B cell (primary cell): ENCODE measurements around the gene JMJD1C. TPM values are rescaled to one million over a fixed set of nuclear protein-coding genes. Genes with fewer than 3 reads are reported as not detected.
A peak's percentile ranks its signal among the peaks of the same experiment; 100 is the strongest.
"Not testable (repeated sequence)": the region's sequence is repeated elsewhere in the genome, so short reads cannot be mapped to it uniquely, and the experiment has no call there.

Experiments
- ATAC-seq: fragments of 200-7000 bp; cut with Tn5 transposase; one replicate; pipeline ENCODE4 v1.10.0; 2021; ENCODE audit warnings: low read depth, mild to moderate bottlenecking, moderate number of reproducible peaks, moderate library complexity
- CTCF ChIA-PET: fragments of 350-600 bp; sonication (Branson Sonifier 250); formaldehyde crosslinking; loops from one replicate; lab custom pipeline; 2021; ENCODE audit warnings: antibody characterized with exemption, inconsistent platforms; lab: Charles Lee
- POLR2A ChIA-PET: fragments of 350-600 bp; sonication (Branson Sonifier 250); formaldehyde crosslinking; loops from one replicate; lab custom pipeline; 2021; ENCODE audit warnings: antibody characterized with exemption; lab: Charles Lee
- DNase-seq: peaks from one replicate; pipeline ENCODE4 v3.0.0; 2013
- H2AFZ ChIP-seq: 2 replicates; pipeline ENCODE4 v1.6.1; 2012; ENCODE audit warnings: mild to moderate bottlenecking, low read depth, low read length; ENCODE audit not compliant: insufficient read depth, poor library complexity, severe bottlenecking
- H3K27ac ChIP-seq, 2 donors: 1 replicate in 1 of 2; 2 replicates in 1 of 2; pipeline ENCODE4 v1.5.1; 2012 to 2013; ENCODE audit warnings: low read length in 2 of 2, mild to moderate bottlenecking in 2 of 2, moderate library complexity in 1 of 2
- H3K27me3 ChIP-seq, 4 experiments: fragments of 200-600 bp in 1 of 4; sonication (generic) in 1 of 4; replicated peaks in 1 of 4; 1 replicate in 2 of 4; 2 replicates in 2 of 4; pipeline versions ENCODE4 v1.6.1 to v1.7.0; 2013 to 2016; ENCODE audit warnings: low read length in 3 of 4, mild to moderate bottlenecking in 2 of 4, mixed read lengths in 1 of 4, moderate library complexity in 1 of 4; ENCODE audit not compliant: insufficient read depth in 4 of 4, control insufficient read depth in 3 of 4; ENCODE audit errors: control extremely low read depth in 1 of 4
- H3K36me3 ChIP-seq, 2 experiments: replicated peaks in 1 of 2; 1 replicate in 1 of 2; 2 replicates in 1 of 2; pipeline versions ENCODE4 v1.6.1 to v1.7.1; 2013; ENCODE audit warnings: low read length in 1 of 2; ENCODE audit not compliant: insufficient read depth in 2 of 2, control insufficient read depth in 1 of 2; ENCODE audit errors: control extremely low read depth in 1 of 2, extremely low read depth in 1 of 2
- H3K4me1 ChIP-seq, 2 donors: fragments of 200-600 bp in 1 of 2; sonication (generic) in 1 of 2; 1 replicate in 1 of 2; 2 replicates in 1 of 2; pipeline versions ENCODE4 v1.5.1 to v1.6.1; 2013 to 2017; ENCODE audit warnings: low read length in 2 of 2; ENCODE audit not compliant: control insufficient read depth in 2 of 2, insufficient read depth in 2 of 2
- H3K4me2 ChIP-seq: replicated peaks from 2 replicates; pipeline ENCODE3; 2012; ENCODE audit warnings: mild to moderate bottlenecking, low read depth, low read length; ENCODE audit not compliant: poor library complexity, severe bottlenecking
- H3K4me3 ChIP-seq, 5 experiments: fragments of 200-600 bp in 1 of 5; sonication (generic) in 1 of 5; 1 replicate in 3 of 5; 2 replicates in 2 of 5; pipeline versions ENCODE4 v1.5.1 to v1.7.0; 2011 to 2016; ENCODE audit warnings: low read length in 4 of 5, mild to moderate bottlenecking in 4 of 5, low read depth in 2 of 5, control low read depth in 1 of 5, moderate library complexity in 1 of 5; ENCODE audit not compliant: insufficient read depth in 1 of 5; ENCODE audit errors: control extremely low read depth in 1 of 5, extremely low read depth in 1 of 5
- H3K79me2 ChIP-seq: fragments of 200-600 bp; sonication (generic); one replicate; pipeline ENCODE4 v1.6.0; 2016; ENCODE audit warnings: low read length; ENCODE audit not compliant: control insufficient read depth, insufficient read depth
- H3K9ac ChIP-seq: fragments of 200-600 bp; sonication (generic); 2 replicates; pipeline ENCODE4 v1.6.1; 2017; ENCODE audit warnings: mild to moderate bottlenecking, low read length, moderate library complexity
- H3K9me3 ChIP-seq, 3 donors: one replicate each; pipeline versions ENCODE4 v1.6.1 to v1.7.1; 2013; ENCODE audit warnings: low read length in 2 of 3; ENCODE audit not compliant: control insufficient read depth in 2 of 3, insufficient read depth in 1 of 3; ENCODE audit errors: control extremely low read depth in 1 of 3
- H4K20me1 ChIP-seq: 2 replicates; pipeline ENCODE4 v1.6.0; 2012; ENCODE audit warnings: mild to moderate bottlenecking, low read length; ENCODE audit not compliant: insufficient read depth, control insufficient read depth, poor library complexity, severe bottlenecking
- H3K27ac Mint-ChIP-seq: one replicate; pipeline ENCODE4 v1.8.0; 2021; ENCODE audit warnings: mixed read lengths
- H3K27me3 Mint-ChIP-seq: one replicate; pipeline ENCODE4 v1.8.0; 2021; ENCODE audit warnings: mixed read lengths
- H3K4me1 Mint-ChIP-seq: one replicate; pipeline ENCODE4 v1.8.0; 2021; ENCODE audit warnings: mixed read lengths
- H3K4me3 Mint-ChIP-seq: one replicate; pipeline ENCODE4 v1.8.0; 2021; ENCODE audit warnings: mixed read lengths
- H3K9me3 Mint-ChIP-seq: one replicate; pipeline ENCODE4 v1.8.0; 2022; ENCODE audit warnings: mixed read lengths; ENCODE audit not compliant: insufficient read depth
- EZH2 ChIP-seq: IDR thresholded peaks from 2 replicates; pipeline ENCODE4 v1.6.1; 2012; ENCODE audit warnings: borderline replicate concordance, low read depth, mild to moderate bottlenecking, moderate library complexity, low read length; ENCODE audit not compliant: insufficient read depth, poor library complexity, severe bottlenecking
- WGBS: methylation state at CpG from one replicate; pipeline ENCODE4 v1.1.5; 2013; ENCODE audit warnings: missing lambda C conversion rate; ENCODE audit not compliant: insufficient coverage; 5-methylcytosine and 5-hydroxymethylcytosine counted together
- intact Hi-C: fragments of 100-400 bp; cut with micrococcal nuclease; formaldehyde crosslinking; loops from one replicate; pipeline ENCODE4 v1.10.0; 2022
- polyA plus RNA-seq: library from polyadenylated mRNA; depleted of rRNA; stranded (reverse); fragments of >200 nt; gene quantifications from 2 replicates; pipeline ENCODE4 v1.2.3, GENCODE V29; 2012
- total RNA-seq, 2 donors: library from RNA; stranded (reverse); fragments of 120-200 nt in 1 of 2; gene quantifications; 1 replicate in 1 of 2; 2 replicates in 1 of 2; pipeline versions ENCODE4 v1.2.3 to v1.2.4, GENCODE V29; 2013 to 2022
- TF ChIP-seq, protein P1 (sequence below): fragments of 200-600 bp; IDR thresholded peaks from one replicate; pipeline ENCODE4 v1.8.0; 2022; ENCODE audit warnings: antibody characterized with exemption, mild to moderate bottlenecking

JMJD1C gene
- total and polyA plus RNA-seq, 2 donors (not counting 1 experiment from before 2014, with no cell fraction given) = 81.8 to 235 TPM

DNA sequence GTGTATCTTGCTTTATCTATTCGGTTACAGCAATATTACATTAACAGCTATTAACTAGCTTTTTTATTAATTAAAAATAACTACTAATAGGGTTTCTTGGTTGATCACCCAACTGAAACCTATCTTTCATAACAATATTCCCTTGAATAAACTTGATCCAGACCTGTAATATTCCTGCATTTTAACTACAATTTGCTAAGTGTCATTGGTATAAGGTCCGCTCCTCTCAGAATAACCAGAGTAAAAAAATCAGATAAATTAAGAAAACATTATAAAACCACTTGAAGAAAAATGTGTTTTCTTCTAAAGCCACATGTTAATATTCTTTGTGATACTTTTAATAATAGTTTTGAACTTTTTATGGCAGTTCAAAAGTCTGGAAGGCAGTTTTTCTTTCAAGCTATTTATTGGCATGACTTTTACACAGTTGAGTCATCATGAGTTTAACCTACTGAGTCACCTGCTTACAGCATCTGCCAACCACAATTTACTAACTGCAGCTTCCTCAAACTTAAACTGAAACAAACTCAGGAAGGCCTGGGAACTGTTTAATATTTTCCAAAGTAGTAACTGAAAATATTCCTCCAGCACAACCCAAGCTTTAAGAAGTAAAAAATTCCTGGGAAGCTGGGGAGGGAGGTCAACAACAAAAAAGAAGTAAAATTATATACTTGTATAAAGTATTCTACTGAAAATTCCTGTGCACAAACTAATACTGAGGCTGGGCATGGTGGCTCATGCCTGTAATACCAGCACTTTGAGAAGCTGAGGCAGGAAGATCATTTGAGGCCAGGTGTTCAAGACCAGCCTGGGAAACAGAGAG is 229.5 kb downstream of the JMJD1C start:
- CTCF ChIA-PET = interaction anchor here (0.6 to 1.6 kb wide), 9 partner anchors 11 to 393 kb away, joined by 3 to 6 read pairs (median 3); no protein-coding TSS in a partner anchor
- Histone ChIP-seq H3K4me2 (peak overlapping the region; percentile 16), H3K79me2 (peaks cover 100% of the 10 kb centered on the region), H3K4me1 (peaks cover 26 to 44% of the 10 kb centered on the region in 2 donors), H3K9me3 (no peaks in the 10 kb centered on the region), H2AFZ (no peak overlapping the region), H3K36me3 (peaks cover 0 to 1% of the 10 kb centered on the region in 2 experiments), H3K27me3 (no peaks in the 10 kb centered on the region), H3K4me3 (no peak overlapping the region), H3K27ac (no peak overlapping the region), H4K20me1 (peaks cover 94% of the 10 kb centered on the region), H3K9ac (no peak overlapping the region)
- POLR2A ChIA-PET = no interaction called here
- ATAC-seq = peak; percentile 77
- intact Hi-C loops = loop anchor here (2.0 kb wide), 1 partner anchor 20 kb away; no protein-coding TSS in a partner anchor
- no peak for TF ChIP-seq EZH2
- TF ChIP-seq, protein P1, sequence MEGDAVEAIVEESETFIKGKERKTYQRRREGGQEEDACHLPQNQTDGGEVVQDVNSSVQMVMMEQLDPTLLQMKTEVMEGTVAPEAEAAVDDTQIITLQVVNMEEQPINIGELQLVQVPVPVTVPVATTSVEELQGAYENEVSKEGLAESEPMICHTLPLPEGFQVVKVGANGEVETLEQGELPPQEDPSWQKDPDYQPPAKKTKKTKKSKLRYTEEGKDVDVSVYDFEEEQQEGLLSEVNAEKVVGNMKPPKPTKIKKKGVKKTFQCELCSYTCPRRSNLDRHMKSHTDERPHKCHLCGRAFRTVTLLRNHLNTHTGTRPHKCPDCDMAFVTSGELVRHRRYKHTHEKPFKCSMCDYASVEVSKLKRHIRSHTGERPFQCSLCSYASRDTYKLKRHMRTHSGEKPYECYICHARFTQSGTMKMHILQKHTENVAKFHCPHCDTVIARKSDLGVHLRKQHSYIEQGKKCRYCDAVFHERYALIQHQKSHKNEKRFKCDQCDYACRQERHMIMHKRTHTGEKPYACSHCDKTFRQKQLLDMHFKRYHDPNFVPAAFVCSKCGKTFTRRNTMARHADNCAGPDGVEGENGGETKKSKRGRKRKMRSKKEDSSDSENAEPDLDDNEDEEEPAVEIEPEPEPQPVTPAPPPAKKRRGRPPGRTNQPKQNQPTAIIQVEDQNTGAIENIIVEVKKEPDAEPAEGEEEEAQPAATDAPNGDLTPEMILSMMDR = no peak
- peaks cover 58% of the 10 kb centered on the region for H3K4me1 Mint-ChIP-seq
- WGBS = no CpG with 5 or more reads among the region's 2 CpGs
- no peaks in the 10 kb centered on the region for H3K27me3 Mint-ChIP-seq
- peak overlapping the region; percentile 37 for H3K27ac Mint-ChIP-seq
- H3K4me3 Mint-ChIP-seq = peak overlapping the region; percentile 26
- no peaks in the 10 kb centered on the region for H3K9me3 Mint-ChIP-seq
- DNase-seq = peak; percentile 59

DNA sequence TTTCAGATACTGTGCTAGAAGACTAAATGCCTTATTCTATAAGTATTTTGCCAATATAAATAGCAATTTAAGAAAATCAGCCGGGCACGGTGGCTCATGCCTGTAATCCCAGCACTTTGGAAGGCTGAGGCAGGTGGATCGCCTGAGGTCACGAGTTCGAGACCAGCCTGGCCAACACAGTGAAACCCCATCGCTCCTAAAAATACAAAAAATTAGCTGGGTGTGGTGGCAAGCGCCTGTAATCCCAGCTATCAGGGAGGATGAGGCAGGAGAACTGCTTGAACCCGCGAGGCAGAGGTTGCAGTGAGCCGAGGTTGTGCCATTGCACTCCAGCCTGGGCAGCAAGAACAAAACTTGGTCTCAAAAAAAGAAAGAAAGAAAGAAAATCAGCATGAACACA is 230.6 kb downstream of the JMJD1C start:
- H3K27ac Mint-ChIP-seq, DNase-seq, H3K4me3 Mint-ChIP-seq, H3K9me3 Mint-ChIP-seq, intact Hi-C loops, H3K4me3 ChIP-seq, H3K27me3 ChIP-seq, ATAC-seq, H3K27me3 Mint-ChIP-seq, H3K36me3 ChIP-seq, H2AFZ ChIP-seq, H3K4me2 ChIP-seq, H3K9ac ChIP-seq, H3K9me3 ChIP-seq, H3K27ac ChIP-seq: not testable (repeated sequence)
- Histone ChIP-seq H3K79me2 (peaks cover 100% of the 10 kb centered on the region), H3K4me1 (peaks cover 23 to 36% of the 10 kb centered on the region in 2 donors), H4K20me1 (peaks cover 93% of the 10 kb centered on the region)
- WGBS = 100% methylated on average over 9 of the region's 10 CpGs
- H3K4me1 Mint-ChIP-seq = peaks cover 55% of the 10 kb centered on the region
- CTCF ChIA-PET = interaction anchor here (1.1 to 1.6 kb wide), 4 partner anchors 10 to 38 kb away, joined by 3 to 6 read pairs (median 4); no protein-coding TSS in a partner anchor
- POLR2A ChIA-PET = interaction anchor here (0.7 kb wide), 1 partner anchor 33 kb away, joined by 3 read pairs; no protein-coding TSS in a partner anchor
